Left hindlimb (tissue), 1 donor: Measurements from ENCODE around the gene SPAG16.

Source experiments
- DNase-seq: peaks from one replicate; pipeline ENCODE4 v3.0.0-alpha.2; 2018

SPAG16 gene

DNA sequence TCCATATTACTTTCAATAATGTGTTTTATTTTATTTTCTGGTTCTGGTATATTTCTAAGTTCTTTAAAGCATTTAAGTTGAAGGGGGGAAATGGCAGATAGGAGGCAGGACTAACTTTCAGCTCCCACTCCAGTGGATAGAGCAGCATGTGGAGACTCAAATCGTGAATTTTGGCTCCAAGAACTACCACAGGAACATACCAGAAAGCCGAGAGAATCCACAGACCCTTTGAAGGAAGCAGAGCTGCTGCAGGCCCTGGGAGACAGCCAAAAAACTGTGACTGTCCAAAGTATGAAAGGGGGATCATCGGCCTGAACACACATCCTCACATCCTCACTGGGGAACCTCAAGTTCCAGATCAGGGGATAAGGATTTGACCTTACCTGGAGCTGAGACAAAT is 919.0 kb downstream of the SPAG16 start:
- no peak for DNase-seq

DNA sequence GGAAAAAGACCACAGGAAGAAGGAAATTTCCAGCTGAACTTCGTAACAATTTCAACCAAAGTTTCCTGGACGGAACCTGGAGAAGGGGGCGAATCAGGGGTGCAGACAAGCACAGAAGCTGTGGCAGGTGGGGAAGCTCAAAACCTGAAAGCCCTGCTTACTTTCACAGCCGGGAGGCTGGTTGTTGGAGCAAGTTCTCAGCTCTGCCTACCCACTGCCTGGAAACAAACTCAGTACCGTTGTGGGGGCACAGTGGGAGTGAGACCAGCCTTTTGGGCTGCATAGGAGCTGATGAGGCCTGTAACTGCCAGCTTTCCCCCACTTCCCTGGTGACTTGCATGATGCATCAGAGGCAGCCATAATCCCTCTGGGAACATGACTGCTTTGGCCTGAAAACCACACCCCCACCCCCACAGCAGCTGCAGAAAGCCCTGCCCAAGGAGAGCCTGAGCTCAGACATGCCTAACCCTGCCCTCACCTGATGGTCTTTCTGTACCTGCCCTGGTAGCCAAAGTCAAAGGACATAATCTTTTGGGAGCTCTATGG is 919.6 kb downstream of the SPAG16 start:
- DNase-seq, result no peak

DNA sequence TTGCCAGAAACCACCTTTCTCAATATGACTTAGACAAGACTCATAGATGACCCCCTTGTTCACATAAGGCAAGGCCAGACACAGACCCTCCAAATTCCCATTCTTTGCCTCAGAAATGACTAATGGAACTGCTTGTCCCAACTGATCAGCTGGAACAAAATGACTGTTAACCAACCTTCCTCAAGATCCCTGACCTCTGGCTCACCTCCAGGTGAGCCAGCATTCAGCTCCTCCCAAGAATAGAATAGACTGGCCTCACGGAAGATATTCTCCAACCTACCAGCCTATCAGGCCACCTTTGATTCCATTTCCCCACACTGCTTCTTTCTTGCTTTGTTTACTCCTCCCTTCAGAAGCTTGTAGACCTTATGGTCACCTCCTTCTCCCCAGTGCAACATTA is 930.8 kb downstream of the SPAG16 start:
- DNase-seq, result no peak

DNA sequence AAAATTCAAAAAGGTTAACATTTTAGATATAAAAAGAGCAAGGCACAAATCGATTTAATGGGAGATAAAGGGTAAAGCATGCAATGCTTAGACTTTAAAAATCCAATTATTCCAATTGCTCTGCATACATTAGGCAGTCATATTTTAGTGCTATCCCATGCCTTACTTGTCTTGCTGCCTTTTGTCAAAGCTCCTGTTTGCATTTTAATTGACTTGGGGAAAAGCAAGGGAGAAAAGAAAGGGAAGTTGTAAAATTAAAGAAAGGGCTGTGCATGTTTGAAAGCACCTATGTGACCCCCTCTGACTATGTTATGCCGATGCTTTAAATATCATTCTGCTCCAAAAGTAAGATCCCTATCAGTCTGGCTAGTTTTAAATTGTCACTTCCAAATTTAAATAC is 932.9 kb downstream of the SPAG16 start:
- DNase-seq, result no peak

DNA sequence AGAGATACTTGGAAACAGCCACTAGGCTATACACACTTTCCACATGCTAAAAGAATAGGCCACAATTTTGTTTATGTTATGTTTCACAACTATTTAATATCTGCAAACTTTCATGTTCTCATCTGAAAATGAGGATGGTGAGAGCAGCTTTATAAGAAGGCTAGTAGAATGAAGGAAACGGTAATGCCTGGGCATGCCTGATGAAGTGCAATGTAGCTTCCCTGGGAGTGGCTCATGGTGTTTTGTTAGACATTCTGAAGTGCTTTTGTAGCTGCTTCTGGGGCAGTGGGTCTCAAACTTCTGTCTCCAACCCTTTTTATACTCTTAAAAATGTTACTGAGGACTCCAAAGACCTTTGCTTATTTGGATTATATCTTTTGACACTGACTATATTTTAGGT is 933.3 kb downstream of the SPAG16 start:
- no peak for DNase-seq

DNA sequence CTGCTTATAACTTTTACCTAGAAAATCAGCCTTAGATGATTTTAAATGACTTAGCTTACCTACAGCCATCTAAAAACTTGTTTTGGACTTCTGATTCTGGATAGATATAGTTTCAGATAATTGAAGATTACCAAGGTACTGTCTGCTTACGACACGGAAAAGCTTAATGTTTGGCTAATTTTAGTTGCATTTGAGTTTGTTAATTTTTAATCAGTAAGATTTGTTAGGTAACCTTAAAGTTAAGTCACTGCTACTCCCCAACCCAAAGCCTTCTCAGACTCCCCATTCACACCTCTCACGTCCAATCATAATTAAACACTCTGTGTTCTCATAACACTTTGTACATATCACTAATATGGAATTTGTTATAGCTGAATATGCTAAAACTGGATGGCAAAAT is 936.0 kb downstream of the SPAG16 start:
- no peak for DNase-seq

DNA sequence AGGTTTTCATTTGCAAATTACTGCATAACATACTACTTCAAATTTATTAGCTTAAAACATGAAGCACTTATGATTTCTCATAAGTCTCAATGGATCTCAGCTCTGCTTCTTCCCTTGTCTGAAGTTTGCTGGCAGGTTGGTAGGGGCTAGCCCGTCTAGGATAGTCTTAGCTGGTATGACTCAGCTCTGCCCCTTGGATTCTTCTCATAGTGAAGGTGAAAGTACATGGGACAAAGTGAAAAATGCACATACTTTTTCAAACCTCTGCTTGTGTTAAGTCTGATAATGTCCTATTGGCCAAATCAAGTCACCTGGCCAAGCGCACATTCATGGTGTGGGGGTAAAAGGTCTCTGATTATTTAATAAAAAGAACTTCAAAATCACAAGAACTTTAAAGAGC is 941.8 kb downstream of the SPAG16 start:
- no peak for DNase-seq

DNA sequence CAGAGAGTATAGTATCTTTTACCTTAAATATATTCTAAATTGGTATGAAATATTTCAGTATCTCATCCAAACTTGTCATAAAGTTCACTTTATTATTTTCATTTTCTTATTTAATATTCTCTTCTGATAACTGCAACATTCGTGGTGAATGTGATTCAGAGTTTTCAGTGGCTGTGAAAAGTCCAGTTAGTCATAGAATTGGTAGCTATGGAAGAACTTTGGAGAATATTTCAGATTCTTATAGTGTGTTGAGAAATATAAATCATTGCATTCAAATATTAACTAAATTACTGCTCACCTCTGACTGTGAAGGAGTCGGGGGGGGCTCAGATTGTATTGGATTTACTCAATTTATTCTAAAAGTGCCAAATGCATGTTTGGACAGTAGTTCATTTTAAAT is 948.0 kb downstream of the SPAG16 start:
- no peak for DNase-seq

DNA sequence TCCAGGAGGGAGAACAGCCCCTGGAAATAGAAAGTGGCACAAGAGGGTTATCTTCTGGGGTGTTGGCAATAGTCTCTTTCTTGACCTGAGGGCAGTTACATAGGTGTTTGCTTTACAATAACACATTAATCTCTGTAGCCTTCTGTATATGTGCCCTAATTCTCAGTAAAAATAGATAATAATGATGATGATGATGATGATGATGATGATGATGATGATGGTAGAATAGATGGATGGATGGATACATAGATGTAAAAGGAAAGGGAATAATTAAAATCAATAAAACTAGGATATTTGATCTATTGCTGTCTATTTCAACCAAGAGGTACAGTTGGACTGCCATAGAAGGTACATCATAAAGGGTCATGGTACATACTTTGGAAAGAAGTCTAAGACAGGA is 948.9 kb downstream of the SPAG16 start:
- DNase-seq, result no peak

DNA sequence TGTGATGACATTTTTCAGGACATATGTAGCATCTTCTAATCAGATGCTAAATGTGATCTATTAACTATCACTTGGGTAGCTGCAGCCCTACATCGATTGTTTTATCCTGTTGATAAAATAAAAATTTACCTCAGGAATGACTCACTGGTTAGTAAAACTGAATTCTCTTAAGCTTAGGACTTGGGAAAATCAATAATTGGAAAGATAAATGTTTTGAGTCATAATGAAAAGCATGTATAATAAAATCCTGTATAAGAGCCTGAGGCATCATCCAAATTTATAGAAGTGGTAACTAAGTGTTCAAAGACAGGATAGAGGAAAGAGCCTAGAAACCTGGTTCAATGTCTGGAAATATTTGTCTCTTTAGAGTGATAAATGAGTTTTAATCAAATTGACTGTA is 958.5 kb downstream of the SPAG16 start:
- no peak for DNase-seq

DNA sequence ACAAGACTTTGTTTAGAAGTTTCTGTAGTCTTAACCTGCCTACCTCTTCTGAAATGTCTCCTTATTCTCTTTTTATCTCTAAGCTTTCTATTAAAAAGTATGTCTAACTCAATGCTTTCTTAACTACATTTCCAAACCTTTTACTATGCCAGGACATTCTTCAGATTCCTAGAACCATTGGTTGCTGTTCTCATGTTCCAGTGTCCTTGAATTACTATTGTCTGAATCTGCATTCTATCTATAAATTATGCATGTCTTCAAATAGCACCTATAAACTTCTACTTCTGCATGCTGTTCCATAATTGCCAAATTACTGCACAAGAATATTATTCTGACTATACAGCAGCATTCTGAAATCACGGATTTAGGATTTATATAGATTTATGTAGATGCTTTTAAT is 960.6 kb downstream of the SPAG16 start:
- no peak for DNase-seq

DNA sequence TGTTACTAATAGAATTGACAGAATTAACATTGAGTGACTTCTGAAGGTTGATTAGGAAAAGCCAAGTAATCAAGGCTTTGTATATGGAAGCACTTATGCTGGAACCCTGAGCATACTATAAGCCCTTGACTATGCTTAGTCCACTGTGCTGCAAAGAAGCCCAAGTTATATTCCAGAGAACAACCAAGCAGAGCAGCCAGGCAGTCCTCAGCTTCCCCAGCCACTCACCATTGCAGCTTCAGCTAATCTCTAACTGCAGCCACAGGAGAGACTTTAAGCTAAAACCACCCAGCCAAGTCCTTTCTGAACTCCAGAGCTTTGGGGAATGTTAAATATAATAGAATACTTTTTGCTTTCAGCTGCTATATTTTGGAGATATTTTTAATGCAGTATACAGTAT is 962.2 kb downstream of the SPAG16 start:
- no peak for DNase-seq

DNA sequence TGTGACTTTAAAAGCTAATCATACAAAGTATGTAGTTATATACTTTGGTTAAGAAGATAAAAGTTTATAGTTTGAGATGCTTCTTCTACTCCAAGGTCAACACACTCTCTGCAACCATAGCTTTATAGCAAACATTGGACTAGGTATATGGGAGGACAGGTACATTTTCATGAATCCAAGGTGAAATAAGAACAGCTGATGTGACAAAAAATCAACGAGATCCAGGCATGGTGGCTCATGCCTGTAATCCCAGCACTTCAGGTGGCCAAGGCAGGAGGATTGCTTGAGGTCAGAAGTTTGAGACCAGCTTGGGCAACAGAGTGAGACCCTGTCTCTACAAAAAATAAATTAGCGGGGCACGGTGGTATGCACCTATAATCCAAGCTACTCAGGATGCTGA is 963.3 kb downstream of the SPAG16 start:
- DNase-seq, result no peak

DNA sequence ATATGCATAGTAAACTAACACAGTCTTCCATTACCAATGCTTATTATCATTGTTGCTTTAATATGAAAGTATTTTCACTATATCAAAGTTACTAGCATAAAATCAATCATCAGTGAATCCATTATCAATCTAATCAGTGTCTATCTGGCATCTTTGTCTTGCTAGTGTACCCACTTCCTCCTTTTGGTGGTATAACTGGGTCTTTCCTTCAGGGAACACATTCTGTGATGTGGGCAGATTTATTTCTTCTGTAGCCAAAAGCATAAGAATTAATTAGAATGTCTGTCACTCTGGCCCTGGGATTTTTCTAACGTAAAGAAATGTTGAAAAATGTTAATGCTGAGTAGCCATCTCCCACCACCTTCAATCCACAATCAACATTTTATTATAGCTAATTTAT is 970.8 kb downstream of the SPAG16 start:
- DNase-seq, result no peak

DNA sequence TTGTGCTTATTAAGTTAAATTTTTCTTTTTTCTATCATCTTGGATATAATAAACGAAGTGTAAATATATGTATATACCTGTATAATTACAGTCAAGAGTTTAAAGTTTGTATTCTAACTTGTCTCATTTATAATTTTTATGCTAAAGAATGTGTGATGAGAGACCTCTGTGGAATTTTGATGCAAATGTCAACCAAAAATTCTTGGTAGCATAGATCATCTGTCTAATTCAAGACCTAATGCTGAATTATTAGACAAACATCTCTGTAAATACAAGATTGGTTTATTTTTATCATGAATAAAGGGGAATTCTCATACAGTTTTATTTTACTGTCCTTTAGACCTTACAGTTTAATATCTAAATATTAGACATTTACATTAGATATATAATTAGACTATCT is 977.4 kb downstream of the SPAG16 start:
- DNase-seq, result no peak

DNA sequence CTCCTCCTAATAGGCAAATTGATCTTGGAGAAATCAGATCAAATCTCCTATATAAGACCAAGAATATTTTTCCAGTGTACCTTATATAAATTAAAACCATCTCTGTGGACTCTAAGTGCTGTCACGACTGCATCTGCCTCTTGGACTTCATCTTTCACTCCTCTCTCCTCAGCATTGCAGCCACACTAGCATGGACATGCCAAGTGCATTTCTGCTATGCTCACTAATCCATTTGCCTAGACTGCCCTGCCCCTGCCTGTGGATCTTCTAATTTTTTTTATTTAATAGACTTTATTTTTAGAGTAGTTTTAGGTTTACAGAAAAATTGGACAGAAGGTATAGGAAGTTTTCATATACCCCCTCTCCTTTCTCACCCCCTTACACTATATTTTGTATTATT is 979.9 kb downstream of the SPAG16 start:
- DNase-seq, result no peak

DNA sequence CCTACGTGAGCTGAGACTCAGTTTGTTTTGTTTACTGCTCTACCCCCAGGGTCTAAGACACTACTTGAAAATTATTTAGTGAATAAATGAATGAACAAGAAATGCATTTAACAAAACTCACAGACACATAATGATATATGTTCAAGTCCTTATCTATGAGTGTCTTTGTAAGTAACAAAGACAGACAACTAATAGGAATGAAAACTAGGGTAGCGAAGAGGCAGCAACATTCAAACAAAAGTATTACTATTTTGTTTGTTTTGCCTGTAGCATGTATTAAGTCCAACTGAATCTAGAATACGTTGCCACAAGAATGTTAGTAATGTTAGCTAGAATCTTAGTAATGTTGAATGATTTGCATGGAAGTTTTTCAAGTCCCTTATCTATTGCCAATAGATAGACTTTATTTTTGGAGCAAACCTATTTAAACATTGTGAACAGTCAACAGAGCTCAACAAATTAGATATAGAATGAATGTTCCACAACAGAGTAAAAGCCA is 981.8 kb downstream of the SPAG16 start:
- DNase-seq, result no peak

DNA sequence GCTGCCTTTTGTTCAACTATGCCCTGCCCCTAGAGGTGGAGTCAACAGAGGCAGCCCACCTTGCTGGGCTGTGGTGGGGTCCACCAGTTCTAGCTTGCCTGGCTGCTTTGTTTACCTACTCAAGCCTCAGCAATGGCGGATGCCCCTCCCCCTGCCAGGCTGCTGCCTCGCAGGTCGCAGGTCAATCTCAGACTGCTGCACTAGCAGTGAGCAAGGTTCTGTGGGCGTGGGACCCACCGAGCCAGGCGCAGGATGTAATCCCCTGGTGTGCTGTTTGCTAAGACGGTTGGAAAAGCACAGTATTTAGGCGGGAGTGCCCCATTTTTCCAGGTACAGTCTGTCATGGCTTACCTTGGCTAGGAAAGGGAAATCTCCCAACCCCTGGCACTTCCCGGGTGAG is 993.6 kb downstream of the SPAG16 start:
- no peak for DNase-seq

DNA sequence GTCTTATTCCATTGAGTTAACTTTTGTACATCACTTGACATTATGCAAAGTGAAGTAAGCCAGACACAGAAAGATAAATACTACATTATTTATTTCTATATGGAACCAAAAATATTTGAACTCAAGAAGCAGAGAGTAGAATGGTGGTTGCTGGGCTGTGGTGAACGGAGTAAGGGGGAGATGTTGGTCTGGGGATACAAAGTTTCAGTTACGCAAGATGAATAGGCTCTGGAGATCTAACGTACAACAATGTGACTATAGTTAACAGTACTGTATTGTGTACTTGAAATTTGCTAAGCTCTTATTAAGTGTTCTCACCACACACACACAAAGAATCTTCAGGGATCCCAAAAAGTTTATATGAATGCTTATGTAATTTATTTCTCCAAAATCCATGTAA is 1001.7 kb downstream of the SPAG16 start:
- DNase-seq, result no peak

DNA sequence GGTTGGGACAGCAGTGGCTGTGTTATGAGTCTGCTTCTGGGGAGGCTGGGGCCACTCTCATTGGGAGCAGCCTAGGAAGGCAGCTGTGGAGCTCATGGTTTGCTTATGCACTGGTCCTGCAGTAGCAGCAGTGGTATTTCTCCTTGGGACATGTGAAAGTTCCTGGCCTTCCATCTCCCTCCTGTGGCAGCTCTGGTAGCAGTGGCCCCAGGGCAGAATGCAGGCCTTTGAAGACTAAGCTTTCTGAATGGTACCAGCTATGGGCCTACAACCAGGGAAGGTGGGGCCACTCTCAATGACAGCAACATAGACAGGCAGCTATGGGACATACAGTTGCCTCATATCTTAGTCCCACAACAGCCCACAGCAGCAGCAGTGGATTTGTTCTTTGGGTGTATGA is 1009.3 kb downstream of the SPAG16 start:
- no peak for DNase-seq

DNA sequence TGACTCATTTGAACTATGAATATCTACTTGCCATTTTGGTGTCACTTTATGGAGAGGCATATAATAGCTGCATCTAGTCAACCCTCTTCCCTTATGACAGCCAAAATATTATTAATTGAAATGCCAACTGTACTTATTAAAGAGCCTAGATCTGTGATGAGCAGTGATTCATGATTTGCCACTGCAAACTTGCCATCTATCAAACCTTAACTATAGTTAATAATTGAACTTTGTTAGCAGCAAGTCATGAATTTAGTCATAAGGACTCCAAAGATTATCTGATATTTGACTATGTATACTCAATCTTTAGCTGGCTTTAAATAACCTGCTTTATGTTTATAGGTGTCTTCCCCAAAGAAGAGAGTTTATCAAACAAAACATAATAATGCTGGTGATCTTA is 1010.2 kb downstream of the SPAG16 start:
- no peak for DNase-seq

DNA sequence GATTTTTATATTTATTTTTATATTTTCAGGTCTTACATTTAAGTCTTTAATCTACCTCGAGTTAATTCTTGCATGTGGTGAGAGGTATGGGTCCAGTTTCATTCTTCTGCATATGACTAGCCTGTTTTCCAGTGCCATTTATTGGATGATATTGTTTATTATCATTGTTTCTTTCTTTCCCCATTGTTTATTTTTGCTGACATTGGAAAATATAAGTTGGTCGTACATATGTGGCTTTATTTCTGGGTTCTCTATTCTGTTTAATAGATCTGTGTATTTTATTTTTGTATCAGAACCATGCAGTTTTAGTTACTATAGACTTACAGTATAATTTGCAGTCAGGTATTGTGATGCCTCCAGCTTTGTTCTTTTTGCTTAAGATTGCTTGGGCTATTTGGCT is 1013.2 kb downstream of the SPAG16 start:
- no peak for DNase-seq

DNA sequence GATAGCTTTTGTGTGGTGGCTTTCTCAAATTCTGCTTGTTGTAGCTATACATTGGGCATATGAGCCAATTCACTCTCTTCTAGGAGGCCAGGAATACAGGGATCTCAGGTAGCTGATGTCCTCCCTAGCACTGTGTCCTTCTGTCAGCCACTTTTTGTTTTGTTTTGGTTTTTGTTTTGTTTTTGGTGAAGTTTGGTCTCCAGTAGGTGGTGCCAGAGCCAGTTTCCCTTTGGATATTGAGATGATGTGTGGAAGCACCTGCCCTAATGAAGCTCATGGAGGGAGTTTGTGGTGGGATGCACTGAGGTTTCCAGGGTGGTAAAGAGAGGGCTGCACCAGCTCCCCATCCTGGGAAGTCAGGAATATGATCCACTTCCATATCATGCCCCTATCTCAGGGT is 1026.1 kb downstream of the SPAG16 start:
- DNase-seq, result no peak

DNA sequence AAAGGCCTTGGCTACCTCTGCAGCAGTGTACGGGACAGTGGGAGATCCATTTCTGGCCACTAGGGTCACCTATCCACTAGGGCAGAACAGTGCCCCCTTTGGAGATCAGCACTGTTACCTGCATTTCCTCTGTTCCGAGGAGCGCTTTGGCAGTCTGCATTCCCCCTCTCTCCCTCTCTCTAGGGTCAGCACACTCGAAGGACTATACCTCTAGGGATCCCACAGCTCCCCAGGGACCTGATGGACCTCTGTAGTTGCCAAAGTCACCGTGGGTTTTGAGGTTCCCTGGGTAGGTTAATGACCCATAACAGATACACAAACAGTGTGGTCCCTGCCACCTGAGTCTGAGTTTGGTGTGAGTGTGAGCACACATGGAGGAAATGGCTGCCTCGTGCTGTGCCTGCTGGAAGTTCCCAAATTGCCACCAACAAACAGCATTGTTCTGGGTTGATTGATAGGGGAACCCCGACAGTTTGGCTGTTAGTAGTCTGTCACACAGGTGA is 1026.8 kb downstream of the SPAG16 start:
- no peak for DNase-seq

DNA sequence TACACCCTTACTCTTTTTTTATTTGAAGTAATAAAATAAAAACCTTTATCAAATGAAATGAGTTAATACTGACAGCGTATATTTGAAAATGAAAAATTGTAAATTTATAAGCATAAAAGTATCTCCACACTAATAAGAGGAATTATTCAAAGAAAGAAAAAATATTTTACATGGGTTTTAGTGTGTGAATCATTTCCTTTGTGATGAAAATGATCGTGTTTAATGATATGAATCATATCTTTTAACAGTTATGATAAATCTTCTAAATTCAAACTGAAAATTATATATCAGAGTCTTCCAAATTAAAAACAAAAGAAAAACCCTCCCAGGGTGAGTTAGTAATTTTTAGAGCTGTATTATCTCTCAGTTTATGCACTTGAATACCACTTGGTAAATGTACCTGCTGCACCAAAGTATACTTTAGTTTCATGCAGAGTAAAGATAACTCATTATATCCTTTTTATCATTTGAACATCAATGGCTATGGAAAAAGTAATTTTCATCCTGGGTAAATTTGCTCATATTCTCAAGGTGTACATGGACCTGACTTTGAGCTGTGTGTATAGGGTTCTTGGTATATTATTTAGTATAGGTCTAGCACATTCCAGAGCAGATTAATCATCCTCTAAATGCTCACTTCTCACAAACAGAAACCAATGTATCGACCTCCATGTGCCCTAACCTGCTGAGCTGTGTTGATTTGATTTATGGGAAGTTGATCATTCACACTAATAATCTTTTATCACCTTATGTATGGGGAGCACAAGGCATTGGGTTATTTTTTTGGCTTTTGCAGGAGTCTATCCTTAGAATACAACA is 1027.9 kb downstream of the SPAG16 start:
- DNase-seq, result no peak
